SH-SY5Y (cell line): Measurements from ENCODE around the gene INSIG2.

ENCODE experiments used
- GATA2 ChIP-seq: IDR thresholded peaks from 2 replicates; pipeline ENCODE4 v1.6.1; 2011; ENCODE audit warnings: mild to moderate bottlenecking, low read depth, low read length
- GATA3 ChIP-seq: IDR thresholded peaks from 2 replicates; pipeline ENCODE4 v1.6.1; 2011; ENCODE audit warnings: low read depth, mild to moderate bottlenecking, low read length, moderate library complexity

- TF ChIP-seq GATA3 (no peak), GATA2 (no peak)
Observed at GRCh38 chr2:118123561-118124232, 35.4 kb downstream of the INSIG2 start.
